ENCODE measurements around the gene NCLN.
"Not testable (repeated sequence)": the region's sequence is repeated elsewhere in the genome, so short reads cannot be mapped to it uniquely, and the experiment has no call there.

NCLN gene

GRCh38 chr19:3229346-3229743 is 43.6 kb downstream of the NCLN start:
- DNase-seq = no peak

GRCh38 chr19:3229888-3230496 is 44.3 kb downstream of the NCLN start:
- no peak for DNase-seq

DNA sequence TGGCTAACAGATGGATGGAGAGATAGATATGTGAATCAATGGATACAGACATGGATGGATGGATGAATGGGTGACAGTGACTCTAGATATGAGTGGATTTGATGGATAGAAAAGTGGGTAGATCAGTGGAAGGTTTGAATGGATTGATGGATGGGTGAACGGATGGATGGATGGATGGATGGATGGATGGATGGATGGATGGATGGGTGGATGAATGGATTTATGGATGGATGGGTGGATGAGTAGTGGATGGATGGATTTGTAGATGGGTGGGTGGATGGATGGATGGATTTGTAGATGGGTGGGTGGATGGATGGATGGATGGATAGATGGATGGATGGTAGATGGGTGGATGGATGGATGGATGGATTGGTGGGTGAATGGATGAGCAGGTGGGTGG is 45.6 kb downstream of the NCLN start:
- DNase-seq = no peak

GRCh38 chr19:3233116-3233515 is 47.4 kb downstream of the NCLN start:
- DNase-seq = no peak

GRCh38 chr19:3233831-3234230 is 48.1 kb downstream of the NCLN start:
- no peak for DNase-seq

DNA sequence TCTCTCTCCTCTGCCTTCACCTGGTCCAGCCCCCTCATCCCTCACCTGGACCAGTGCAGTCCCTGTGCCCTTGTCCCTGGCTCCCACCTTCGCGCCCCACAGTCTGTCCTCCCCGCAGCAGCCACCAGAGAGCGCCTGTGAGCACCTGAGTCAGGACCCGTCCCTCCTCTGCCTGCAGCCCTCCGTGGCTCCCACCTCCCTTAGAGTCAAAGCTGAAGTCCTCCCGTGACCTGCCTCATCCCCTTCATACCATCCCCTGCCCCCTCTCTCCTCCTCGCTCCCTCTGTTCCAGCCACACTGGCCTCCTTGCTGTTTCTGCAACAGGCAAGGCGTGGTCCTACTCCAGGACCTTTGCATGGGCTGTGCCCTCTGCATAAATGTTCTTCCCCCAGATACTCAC is 49.1 kb downstream of the NCLN start:
- no peak for DNase-seq

- not testable (repeated sequence) for DNase-seq
Measured at GRCh38 chr19:3235604-3236003, 49.9 kb downstream of the NCLN start.

GRCh38 chr19:3236272-3236671 is 50.5 kb downstream of the NCLN start:
- no peak for DNase-seq

- DNase-seq = no peak
Measured at GRCh38 chr19:3238066-3238561, 52.4 kb downstream of the NCLN start.

DNA sequence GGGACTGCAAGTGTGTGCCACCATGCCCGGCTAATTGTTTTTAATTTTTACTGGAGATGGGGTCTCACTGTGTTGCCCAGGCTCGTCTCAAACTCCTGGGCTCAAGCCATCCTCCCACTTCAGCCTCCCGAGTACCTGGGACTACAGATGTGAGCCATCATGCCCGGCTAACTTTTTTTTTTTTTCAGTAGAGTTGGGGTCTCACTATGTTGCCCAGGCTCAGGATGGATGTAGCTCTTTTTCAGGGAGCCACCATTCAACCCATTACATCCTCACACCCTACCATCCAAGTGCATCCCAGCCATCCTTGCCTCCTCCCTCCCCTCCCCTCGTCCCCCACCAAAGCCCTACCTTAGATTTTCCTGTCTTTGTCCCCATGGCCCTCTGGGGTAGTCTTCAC is 53.6 kb downstream of the NCLN start:
- no peak for DNase-seq

- DNase-seq = no peak
Measured at GRCh38 chr19:3243819-3244700, 58.3 kb downstream of the NCLN start.

- DNase-seq = no peak
Measured at GRCh38 chr19:3245050-3245449, 59.3 kb downstream of the NCLN start.

GRCh38 chr19:3248728-3249326 is 63.1 kb downstream of the NCLN start:
- DNase-seq = no peak

DNA sequence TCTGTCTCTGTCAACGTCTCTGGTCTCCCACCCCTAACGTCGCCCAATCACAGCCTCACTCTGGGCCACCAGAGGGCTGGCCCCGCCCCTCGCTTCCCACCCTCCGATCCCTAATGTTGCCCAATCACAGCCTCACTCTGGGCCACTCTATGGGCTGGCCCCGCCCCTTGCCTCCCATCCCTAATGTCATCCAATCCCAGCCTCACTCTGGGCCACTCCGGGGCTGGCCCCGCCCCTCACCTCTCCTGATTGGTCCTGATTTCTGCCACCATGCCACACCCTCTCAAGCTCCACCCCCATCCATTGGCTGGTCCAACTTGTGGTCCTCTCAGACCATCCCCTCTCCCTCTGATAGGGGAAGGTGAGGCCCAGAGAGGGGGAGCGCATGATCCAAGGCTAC is 63.7 kb downstream of the NCLN start:
- DNase-seq = no peak

- DNase-seq = peak; percentile 18
Measured at GRCh38 chr19:3250675-3251074, 64.9 kb downstream of the NCLN start.

DNA sequence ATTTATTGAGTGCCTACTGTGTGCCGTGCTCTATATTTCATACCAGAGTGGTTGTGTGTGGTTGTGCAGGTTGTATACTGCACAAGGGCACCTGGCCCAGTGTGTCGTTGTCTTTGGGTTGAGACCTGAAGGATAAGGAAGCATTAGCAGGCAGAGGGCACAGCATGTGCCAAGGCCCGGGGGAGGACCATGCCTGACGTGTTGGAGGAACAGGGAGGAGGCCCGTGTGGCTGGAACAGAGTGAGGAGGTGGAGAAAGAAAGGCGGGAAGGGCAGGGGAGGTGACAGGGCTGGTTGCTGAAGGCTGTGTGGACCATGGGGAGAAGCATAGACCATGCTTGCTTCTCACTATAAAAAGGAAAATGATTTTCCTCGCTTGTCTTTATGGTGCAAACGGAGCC is 65.5 kb downstream of the NCLN start:
- no peak for DNase-seq

DNA sequence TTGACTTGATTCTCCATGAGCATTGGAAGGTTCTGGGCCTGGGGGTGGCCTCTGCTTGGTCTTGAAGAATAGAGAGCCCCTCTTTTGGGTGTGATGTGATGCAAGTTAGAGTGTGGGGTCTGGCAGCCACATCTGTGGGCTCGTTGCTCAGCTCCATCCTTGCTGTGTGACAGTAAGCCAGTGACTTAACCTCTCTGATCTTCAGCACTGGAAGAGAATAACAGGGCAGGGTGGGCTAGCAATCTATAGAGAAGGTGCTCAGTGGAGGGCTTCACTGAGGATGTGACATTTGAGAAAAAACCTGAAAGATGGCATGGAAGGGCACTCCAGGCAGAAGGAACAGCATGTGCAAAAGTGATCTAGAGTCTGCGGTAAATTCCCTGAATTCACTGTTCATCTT is 66.9 kb downstream of the NCLN start:
- no peak for DNase-seq

DNA sequence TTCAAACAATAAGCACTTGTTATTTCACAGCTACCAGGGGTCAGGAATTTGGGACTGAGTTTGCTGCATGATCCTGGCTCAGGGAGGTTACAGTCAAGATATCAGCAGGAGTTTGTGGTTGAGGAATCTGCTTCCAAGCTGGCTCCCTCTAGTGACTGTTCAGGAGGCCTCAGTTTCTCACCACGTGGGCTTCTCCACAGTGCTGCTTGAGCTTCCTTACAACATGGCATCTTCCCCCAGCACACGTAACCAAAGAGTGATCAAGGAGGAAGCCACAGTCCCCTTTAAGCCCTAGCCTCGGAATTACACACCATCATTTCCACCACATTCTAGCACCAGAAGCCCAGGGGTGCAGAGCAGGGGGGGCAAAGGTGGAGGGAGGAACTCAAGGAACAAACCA is 67.5 kb downstream of the NCLN start:
- DNase-seq = no peak

DNA sequence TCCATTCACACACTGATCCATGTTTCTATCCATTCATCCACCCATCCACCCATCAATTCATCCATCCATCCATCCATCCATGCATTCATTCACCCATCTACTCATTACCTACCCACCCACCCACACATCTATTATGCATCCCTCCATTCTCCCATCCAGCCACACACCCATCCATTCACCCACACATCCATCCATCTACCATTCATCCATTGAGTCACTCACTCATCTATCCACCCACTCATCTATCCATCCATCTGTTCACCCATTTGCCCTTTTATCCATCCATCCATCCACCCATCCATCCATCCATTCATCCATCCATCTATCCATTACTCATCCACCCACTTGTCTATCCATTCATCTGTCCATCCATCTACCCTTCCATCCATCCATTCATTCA is 68.8 kb downstream of the NCLN start:
- no peak for DNase-seq

- DNase-seq = no peak
Measured at GRCh38 chr19:3257071-3257470, 71.3 kb downstream of the NCLN start.
